H1 (cell line): ENCODE results near the gene HOXB9. TPM values are rescaled to one million over a fixed set of nuclear protein-coding genes. Genes with fewer than 3 reads are reported as not detected.

Experiments
- CTCF ChIP-seq, 3 experiments: IDR thresholded peaks; 1 replicate in 2 of 3; 2 replicates in 1 of 3; pipeline versions ENCODE4 v1.5.1 to v1.6.1; 2011; ENCODE audit warnings: low read length in 3 of 3, mild to moderate bottlenecking in 3 of 3, inconsistent platforms in 2 of 3, low read depth in 1 of 3, moderate library complexity in 1 of 3; ENCODE audit not compliant: insufficient read depth in 1 of 3; ENCODE audit errors: control extremely low read depth in 1 of 3
- E2F6 ChIP-seq: IDR thresholded peaks from 2 replicates; pipeline ENCODE4 v1.6.1; 2012; ENCODE audit warnings: inconsistent platforms
- EZH2 ChIP-seq: fragments of 200-600 bp; sonication (generic); IDR thresholded peaks from 2 replicates; pipeline ENCODE4 v1.7.1; 2012; ENCODE audit warnings: low read depth, mild to moderate bottlenecking, moderate library complexity, low read length, inconsistent platforms; ENCODE audit not compliant: severe bottlenecking
- SIRT6 ChIP-seq: IDR thresholded peaks from one replicate; pipeline ENCODE4 v1.7.1; 2012; ENCODE audit warnings: low read length, inconsistent platforms
- polyA plus RNA-seq, 7 experiments: library from polyadenylated mRNA; depleted of rRNA in 3 of 7; stranded (reverse) in 5 of 7; unstranded in 2 of 7; fragments of >200 nt in 5 of 7; fragments of 200-250 nt in 2 of 7; gene quantifications; 1 replicate in 5 of 7; 2 replicates in 1 of 7; 4 replicates in 1 of 7; pipeline versions ENCODE4 v1.2.1 to v1.2.3, GENCODE V29; 2011 to 2013; ENCODE audit warnings: missing spikeins in 2 of 7, mixed read lengths in 2 of 7
- total RNA-seq: library from RNA; stranded (reverse); fragmentation: NEBNext Ultra II Directional; extraction: Animal tissue kit (Norgen Biotek cat#: 25700); gene quantifications from 2 replicates; pipeline ENCODE4 v1.2.1, GENCODE V29; 2021

Gene HOXB9
- total and polyA plus RNA-seq, 2 of the 8 experiments (the other 6 are each of a cell fraction or from before 2014, with no cell fraction given) = not detected

GRCh38 chr17:48597778-48598631, 28.2 kb downstream of the HOXB9 start (continued):
- TF ChIP-seq CTCF (IDR thresholded peaks at IDR 0.05; ENCODE audit: control extremely low read depth in 1 of 3, insufficient read depth in 1 of 3, low read depth in 1 of 3, low read length in 3 of 3) = peak in 1 of 3 experiments; percentile 5; a peak in 1 of 4 replicates
- no peak for TF ChIP-seq E2F6
- TF ChIP-seq EZH2 = peak; percentile 100
- no peak for TF ChIP-seq SIRT6
- TF ChIP-seq, all 59 proteins: peak for 7
